Uterus (tissue), 4 donors: ENCODE data around the gene PGGHG. TPM values are rescaled to one million over a fixed set of nuclear protein-coding genes. Genes with fewer than 3 reads are reported as not detected.

Experiments
- DNase-seq, 2 donors: peaks; one replicate each; pipeline ENCODE4 v3.0.0-alpha.2; 2019 to 2020
- H3K27ac ChIP-seq, 2 donors: fragments of 200-600 bp; sonication (generic); 1 replicate in 1 of 2; 2 replicates in 1 of 2; pipeline ENCODE4 v1.5.1; 2016 to 2018
- H3K27me3 ChIP-seq, 2 donors: fragments of 200-600 bp; sonication (generic); one replicate each; pipeline ENCODE4 v1.5.1; 2018 to 2019; ENCODE audit warnings: control low read depth in 1 of 2
- H3K36me3 ChIP-seq, 2 donors: fragments of 200-600 bp; sonication (generic); one replicate each; pipeline ENCODE4 v1.5.1; 2019; ENCODE audit warnings: control low read depth in 1 of 2
- H3K4me1 ChIP-seq, 2 donors: fragments of 200-600 bp; sonication (generic); one replicate each; pipeline ENCODE4 v1.5.1; 2018 to 2019; ENCODE audit warnings: control low read depth in 1 of 2
- H3K4me3 ChIP-seq, 2 donors: fragments of 200-600 bp; sonication (generic); 1 replicate in 1 of 2; 2 replicates in 1 of 2; pipeline ENCODE4 v1.5.1; 2018 to 2019; ENCODE audit warnings: mild to moderate bottlenecking in 1 of 2
- H3K9me3 ChIP-seq, 2 donors: fragments of 200-600 bp; sonication (generic); one replicate each; pipeline ENCODE4 v1.5.1; 2019; ENCODE audit warnings: control low read depth in 1 of 2
- POLR2A ChIP-seq, 2 donors: fragments of 450-650 bp; IDR thresholded peaks; one replicate each; pipeline ENCODE4 v1.6.1; 2016; ENCODE audit warnings: antibody characterized with exemption in 2 of 2, mild to moderate bottlenecking in 1 of 2, moderate library complexity in 1 of 2
- intact Hi-C: fragments of 100-400 bp; cut with DNase I; formaldehyde crosslinking; loops from one replicate; pipeline ENCODE4 v1.15.1; 2023; ENCODE audit warnings: low total_unique reads
- total RNA-seq, 4 donors: library from RNA; depleted of rRNA in 3 of 4; stranded (reverse); fragments of >200 nt in 3 of 4; gene quantifications; one replicate each; pipeline versions ENCODE4 v1.1.0 to v1.2.4, GENCODE V29; 2014 to 2023
- TF ChIP-seq, protein P1 (sequence below), 4 experiments: fragments of 200-600 bp in 2 of 4; fragments of 450-650 bp in 2 of 4; sonication (generic) in 2 of 4; IDR thresholded peaks; one replicate each; pipeline ENCODE4 v1.5.1; 2016 to 2019; ENCODE audit warnings: antibody characterized with exemption in 4 of 4, mild to moderate bottlenecking in 2 of 4, moderate library complexity in 1 of 4
- donor health status: DM: yes; HTN: yes; CAD: no.

Gene PGGHG
- total RNA-seq, 4 donors from 2014 or later = 7.9 to 29.1 (median 14.2) TPM

DNA sequence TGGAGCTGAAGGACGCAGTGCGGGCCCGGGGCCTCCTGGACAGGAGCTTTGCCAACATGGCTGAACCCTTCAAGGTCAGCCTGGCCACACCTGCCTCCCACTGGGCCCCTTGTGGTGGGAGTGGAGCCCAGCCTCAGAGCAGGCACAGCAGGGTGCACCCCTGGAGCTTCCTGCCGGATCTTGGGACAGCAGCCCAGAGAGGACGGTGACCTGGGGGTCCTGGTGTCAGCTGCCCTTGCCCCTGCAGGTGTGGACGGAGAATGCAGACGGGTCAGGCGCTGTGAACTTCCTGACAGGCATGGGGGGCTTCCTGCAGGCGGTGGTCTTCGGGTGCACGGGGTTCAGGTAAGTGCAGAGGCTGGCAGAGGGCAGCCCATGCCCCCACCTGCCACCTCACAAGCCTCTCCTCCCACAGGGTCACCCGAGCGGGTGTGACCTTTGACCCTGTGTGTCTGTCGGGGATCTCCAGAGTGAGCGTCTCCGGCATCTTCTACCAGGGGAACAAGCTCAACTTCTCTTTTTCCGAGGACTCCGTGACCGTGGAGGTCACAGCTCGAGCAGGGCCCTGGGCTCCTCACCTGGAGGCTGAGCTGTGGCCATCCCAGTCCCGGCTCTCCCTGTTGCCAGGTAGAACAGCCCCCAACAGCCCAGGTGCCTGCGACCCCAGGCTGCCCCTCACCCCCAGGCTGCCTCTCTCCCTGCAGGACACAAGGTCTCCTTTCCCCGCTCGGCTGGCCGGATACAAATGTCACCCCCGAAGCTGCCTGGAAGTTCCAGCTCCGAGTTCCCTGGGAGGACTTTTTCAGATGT lies 5.1 kb downstream of the PGGHG start:
- Histone ChIP-seq H3K27me3 (no peaks in the 10 kb centered on the region), H3K4me1 (no peaks in the 10 kb centered on the region), H3K36me3 (no peaks in the 10 kb centered on the region), H3K4me3 (no peak overlapping the region), H3K9me3 (no peaks in the 10 kb centered on the region), H3K27ac (no peak overlapping the region)
- no peak for TF ChIP-seq POLR2A (IDR thresholded peaks at IDR 0.05)
- TF ChIP-seq, protein P1, sequence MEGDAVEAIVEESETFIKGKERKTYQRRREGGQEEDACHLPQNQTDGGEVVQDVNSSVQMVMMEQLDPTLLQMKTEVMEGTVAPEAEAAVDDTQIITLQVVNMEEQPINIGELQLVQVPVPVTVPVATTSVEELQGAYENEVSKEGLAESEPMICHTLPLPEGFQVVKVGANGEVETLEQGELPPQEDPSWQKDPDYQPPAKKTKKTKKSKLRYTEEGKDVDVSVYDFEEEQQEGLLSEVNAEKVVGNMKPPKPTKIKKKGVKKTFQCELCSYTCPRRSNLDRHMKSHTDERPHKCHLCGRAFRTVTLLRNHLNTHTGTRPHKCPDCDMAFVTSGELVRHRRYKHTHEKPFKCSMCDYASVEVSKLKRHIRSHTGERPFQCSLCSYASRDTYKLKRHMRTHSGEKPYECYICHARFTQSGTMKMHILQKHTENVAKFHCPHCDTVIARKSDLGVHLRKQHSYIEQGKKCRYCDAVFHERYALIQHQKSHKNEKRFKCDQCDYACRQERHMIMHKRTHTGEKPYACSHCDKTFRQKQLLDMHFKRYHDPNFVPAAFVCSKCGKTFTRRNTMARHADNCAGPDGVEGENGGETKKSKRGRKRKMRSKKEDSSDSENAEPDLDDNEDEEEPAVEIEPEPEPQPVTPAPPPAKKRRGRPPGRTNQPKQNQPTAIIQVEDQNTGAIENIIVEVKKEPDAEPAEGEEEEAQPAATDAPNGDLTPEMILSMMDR (IDR thresholded peaks at IDR 0.05) = no peak
- intact Hi-C loops = loop anchor here (5.0 kb wide), 1 partner anchor 73 kb away; the partner anchor contains the start of gene B4GALNT4
- no peak for DNase-seq

DNA sequence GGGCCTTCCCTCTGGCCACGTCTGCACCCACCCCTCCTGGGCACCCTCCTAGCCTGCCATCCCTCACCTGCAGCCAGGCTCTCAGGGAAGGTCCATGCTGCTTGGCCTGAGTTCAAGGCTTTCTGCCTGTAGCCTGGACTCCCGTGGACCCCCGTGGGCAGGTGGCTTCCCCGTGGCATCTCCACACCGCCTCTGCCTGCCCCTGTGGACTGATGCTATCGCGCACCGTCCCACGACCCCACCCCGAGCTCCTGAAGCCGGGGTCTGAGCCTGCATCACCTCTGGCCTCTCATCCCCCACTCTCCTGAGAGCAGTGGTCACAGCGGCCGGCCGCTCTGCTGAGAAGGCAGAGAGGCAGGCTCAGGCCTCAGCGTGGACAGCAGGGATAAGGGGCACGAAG lies 5.9 kb downstream of the PGGHG start:
- DNase-seq = peak in 1 of 2 donors; percentile 16
- no peaks in the 10 kb centered on the region for H3K36me3 ChIP-seq
- H3K9me3 ChIP-seq = no peaks in the 10 kb centered on the region
- no peaks in the 10 kb centered on the region for H3K4me1 ChIP-seq
- no peak for TF ChIP-seq POLR2A (IDR thresholded peaks at IDR 0.05)
- TF ChIP-seq, protein P1 (IDR thresholded peaks at IDR 0.05) = no peak
- H3K27ac ChIP-seq = no peak overlapping the region
- intact Hi-C loops = loop anchor here (5.0 kb wide), 1 partner anchor 73 kb away; the partner anchor contains the start of gene B4GALNT4
- H3K27me3 ChIP-seq = peaks cover 0 to 5% of the 10 kb centered on the region in 2 donors
- no peak overlapping the region for H3K4me3 ChIP-seq

DNA sequence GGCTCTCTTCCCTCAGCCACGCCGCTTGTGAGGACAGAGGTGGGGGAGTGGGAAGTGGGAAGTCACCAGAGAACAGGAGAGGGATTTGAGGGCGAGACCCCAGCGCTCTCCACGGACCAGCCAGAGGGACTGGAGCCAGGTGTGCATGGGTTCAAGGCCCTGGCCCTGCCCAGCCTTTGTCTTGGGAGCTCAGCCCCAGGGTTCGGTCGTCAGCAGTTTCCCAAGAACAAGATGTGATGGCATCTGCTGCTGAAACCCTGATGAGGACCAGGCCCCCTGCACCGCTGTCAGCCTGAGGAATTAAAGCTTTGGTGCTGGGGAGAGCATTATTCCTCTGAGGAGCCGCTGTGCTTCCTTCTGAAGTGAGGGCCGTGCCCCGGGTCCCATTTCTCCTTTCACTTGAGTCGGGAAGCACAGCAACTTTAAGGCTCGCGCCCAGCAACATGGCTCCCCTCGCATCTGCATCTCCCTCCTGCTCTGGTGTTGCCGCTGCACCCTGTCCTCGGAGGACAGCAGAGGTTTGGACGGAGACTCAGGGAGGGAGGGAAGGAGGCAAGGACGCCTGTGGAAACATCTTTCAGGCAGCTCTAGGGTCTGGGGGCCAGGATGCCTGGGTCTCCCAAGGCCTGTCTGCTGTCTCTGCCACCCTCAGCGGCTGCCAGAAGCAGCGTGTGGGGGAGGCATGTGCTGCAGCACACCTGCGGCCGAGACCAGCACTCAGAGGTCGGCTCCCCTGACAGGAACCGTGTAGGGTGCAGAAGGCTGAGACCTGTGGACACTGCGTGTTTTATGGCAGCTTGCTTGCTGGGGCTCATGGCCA lies 6.6 kb downstream of the PGGHG start:
- Histone ChIP-seq H3K27me3 (peaks cover 0 to 5% of the 10 kb centered on the region in 2 donors), H3K36me3 (no peaks in the 10 kb centered on the region), H3K27ac (no peak overlapping the region), H3K4me3 (no peak overlapping the region), H3K4me1 (no peaks in the 10 kb centered on the region), H3K9me3 (no peaks in the 10 kb centered on the region)
- DNase-seq = no peak
- intact Hi-C loops = no loop called here
- no peak for TF ChIP-seq POLR2A (IDR thresholded peaks at IDR 0.05)
- TF ChIP-seq, protein P1 (IDR thresholded peaks at IDR 0.05) = no peak

DNA sequence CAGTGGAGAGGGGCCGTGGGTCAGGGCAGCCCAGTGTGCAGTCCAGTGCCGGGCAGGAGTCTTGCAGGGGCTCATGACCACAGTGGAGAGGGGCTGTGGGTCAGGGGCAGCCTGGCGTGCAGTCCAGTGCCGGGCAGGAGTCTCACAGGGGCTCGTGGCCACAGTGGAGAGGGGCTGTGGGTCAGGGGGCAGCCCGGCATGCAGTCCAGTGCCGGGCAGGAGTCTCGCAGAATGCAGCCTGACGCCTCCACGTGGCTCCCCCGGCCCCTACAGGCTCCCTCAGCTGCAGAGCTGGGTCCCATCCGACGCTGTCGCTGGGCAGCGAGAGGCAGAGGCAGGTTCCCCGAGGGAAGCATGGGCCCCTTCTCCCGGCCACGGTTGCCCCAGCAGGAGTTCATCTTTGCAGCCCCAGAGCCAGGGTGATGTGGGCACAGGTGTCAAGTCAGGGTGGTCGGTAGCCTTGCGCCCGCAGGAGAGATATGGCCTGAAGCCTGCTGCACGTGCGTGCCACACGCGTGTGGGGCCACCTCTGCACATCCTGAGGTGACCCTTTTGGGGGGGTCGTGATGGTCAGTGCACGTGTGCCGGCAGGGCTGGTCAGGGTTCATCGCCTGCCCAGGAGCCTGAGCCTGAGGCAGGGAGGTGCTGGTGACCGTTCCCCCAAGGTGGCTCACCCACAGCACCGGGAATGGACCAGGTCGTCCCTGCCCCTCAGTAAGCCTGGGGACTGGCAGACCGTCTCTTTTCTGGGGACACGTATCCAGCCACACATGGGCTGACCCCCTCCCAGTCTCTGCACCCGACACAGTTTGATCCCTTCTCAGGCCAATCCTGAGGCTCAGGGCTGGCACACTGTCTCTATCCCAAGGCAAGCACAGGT lies 7.5 kb downstream of the PGGHG start:
- Histone ChIP-seq H3K9me3 (no peaks in the 10 kb centered on the region), H3K4me1 (no peaks in the 10 kb centered on the region), H3K27ac (no peak overlapping the region), H3K27me3 (peaks cover 0 to 5% of the 10 kb centered on the region in 2 donors), H3K36me3 (no peaks in the 10 kb centered on the region), H3K4me3 (no peak overlapping the region)
- intact Hi-C loops = no loop called here
- TF ChIP-seq POLR2A (IDR thresholded peaks at IDR 0.05) = no peak
- TF ChIP-seq, protein P1 (IDR thresholded peaks at IDR 0.05) = no peak
- peak in 1 of 2 donors; percentile 8 for DNase-seq
